Ovary (tissue), 3 donors: ENCODE measurements around the gene ITPKC.

Source experiments
- EP300 ChIP-seq: sonication (generic); formaldehyde crosslinking; IDR thresholded peaks from one replicate; pipeline ENCODE4 v1.6.1; 2017; ENCODE audit warnings: antibody characterized with exemption
- TF ChIP-seq, protein P1 (sequence below), 3 donors: fragments of 450-650 bp in 2 of 3; fragments of 200-600 bp in 1 of 3; IDR thresholded peaks; one replicate each; pipeline versions ENCODE4 v1.5.1 to v1.8.0; 2016 to 2022; ENCODE audit warnings: antibody characterized with exemption in 3 of 3, mild to moderate bottlenecking in 1 of 3
- donor health status: DM: no; HTN: no; CAD: no.

DNA sequence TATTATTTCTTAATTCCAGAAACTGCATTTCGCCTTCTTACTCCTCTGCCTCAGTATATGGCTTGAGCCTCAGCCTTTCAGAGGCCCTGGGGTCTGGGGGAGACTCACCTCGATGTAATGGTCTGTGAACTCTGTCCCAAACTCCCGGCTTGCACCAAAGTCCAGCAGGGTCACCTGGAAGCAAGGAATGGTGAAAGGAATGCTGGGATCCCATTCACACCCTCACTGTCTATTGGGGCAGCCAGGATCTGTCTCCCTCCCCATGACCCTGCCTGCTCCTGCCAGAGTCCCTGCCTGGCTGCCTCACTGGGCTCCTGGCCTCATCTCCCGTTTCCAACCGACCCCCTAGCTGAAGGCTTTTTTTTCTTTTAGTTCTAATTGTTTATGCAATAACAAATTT lies 21.0 kb upstream of the ITPKC start:
- TF ChIP-seq, protein P1, sequence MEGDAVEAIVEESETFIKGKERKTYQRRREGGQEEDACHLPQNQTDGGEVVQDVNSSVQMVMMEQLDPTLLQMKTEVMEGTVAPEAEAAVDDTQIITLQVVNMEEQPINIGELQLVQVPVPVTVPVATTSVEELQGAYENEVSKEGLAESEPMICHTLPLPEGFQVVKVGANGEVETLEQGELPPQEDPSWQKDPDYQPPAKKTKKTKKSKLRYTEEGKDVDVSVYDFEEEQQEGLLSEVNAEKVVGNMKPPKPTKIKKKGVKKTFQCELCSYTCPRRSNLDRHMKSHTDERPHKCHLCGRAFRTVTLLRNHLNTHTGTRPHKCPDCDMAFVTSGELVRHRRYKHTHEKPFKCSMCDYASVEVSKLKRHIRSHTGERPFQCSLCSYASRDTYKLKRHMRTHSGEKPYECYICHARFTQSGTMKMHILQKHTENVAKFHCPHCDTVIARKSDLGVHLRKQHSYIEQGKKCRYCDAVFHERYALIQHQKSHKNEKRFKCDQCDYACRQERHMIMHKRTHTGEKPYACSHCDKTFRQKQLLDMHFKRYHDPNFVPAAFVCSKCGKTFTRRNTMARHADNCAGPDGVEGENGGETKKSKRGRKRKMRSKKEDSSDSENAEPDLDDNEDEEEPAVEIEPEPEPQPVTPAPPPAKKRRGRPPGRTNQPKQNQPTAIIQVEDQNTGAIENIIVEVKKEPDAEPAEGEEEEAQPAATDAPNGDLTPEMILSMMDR (IDR thresholded peaks at IDR 0.05): no peak
- no peak for TF ChIP-seq EP300
